GM19099 (cell line): ENCODE data around the gene ADAT3.

ENCODE experiments used
- POLR2A ChIP-seq: IDR thresholded peaks from 3 replicates; pipeline ENCODE4 v1.6.1; 2011; ENCODE audit warnings: low read depth; ENCODE audit not compliant: insufficient read length; ENCODE audit errors: extremely low read depth

The ADAT3 gene

DNA sequence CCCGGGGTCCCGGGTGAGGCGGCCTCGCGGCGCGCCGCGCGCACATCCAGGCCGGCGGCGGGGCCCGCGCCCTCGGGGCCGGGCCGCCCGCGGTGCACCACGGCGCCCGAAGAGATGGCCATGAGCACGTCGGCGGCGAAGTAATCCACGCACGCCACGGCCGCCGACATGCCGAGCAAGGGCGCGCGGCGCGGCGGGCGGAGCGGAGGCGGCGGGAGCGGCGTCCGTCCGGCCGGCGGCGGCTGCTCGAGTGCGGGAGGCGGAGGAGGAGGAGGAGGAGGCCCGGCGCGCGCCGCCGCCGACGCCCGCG, 41.9 kb upstream of the ADAT3 start, which contains the start of gene KLF16:
TSS of gene KLF16 (minus strand) at position 252 of the 310 bp plus-strand sequence. CDS start at position 170, 82 bp downstream.
- TF ChIP-seq POLR2A, result peak; percentile 58

DNA sequence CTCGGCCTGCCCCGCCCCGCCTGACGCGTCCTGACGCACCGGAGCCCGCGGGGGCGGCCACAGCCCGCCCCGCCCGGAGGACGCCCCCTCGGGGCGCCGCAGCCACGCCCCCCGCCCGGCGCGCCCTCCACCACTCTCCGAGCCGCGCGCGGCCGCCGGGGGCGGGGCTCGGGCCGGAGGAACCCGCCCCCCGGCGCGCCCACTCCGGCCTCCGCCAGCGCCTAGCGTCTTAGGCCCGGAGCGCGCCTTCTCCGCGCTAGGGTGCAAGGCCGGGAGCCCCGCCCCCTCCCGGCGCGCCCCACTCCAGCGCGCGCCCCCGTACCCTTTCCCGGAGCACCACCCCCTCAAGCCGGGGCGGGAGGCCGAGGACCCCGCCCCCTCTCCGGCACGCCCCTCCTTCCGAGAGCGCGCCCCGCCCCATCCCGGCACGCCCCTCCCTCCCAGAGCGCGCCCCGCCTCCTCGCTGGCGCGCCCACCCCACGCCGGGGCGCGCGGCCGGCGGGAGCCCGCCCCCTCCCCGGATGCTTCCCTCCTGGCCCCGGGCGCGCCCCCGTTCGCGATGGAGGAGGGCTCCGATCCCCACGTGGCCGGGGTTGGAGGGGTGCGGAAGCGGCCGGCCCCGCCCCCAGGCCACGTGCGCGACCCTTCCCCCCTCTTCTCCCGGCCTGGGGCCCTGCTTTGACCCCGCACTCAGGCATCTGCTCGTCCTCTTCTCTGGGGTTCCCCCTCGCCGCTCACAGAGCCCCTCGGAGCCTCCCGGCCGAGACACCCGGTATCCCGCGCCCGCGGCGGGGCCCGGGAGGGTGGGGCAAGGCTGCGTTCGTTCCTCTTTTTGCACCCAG, 41.3 kb upstream of the ADAT3 start:
- TF ChIP-seq POLR2A, result peak; percentile 61

DNA sequence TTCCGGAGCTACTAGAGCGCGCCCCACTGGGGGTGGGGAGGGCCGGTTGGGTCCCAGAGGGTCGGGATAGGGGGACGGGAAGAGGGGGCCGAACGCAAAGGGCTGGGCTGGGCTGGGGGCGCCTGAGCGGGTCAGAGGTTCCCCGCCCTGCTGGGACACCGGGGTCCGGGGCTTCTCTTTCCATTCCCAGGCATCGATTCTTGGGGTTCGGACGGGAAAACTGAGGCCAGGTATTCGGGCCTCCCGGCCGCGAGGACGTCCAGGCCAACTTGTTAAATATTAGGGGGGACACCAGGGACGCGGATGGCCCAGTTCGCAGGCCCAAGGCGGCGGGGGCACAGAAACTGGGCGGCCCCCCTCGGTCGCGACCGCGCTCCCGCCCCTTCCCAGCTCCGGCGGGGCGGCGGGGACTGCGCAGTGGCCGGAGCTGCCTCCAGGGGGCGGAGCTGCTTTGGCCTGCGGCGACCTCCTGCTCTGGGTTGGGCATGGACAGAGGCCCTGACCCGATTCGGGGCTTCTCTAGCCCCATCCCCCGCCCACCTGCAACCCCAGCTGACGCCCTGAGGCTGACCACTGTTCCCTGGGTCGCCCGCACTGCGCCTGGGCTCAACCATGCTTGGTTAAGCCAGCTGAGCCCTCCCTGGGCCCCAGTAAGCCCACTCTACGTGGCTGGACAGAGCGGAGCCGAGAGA, 40.6 kb upstream of the ADAT3 start:
- TF ChIP-seq POLR2A, result peak; percentile 28

DNA sequence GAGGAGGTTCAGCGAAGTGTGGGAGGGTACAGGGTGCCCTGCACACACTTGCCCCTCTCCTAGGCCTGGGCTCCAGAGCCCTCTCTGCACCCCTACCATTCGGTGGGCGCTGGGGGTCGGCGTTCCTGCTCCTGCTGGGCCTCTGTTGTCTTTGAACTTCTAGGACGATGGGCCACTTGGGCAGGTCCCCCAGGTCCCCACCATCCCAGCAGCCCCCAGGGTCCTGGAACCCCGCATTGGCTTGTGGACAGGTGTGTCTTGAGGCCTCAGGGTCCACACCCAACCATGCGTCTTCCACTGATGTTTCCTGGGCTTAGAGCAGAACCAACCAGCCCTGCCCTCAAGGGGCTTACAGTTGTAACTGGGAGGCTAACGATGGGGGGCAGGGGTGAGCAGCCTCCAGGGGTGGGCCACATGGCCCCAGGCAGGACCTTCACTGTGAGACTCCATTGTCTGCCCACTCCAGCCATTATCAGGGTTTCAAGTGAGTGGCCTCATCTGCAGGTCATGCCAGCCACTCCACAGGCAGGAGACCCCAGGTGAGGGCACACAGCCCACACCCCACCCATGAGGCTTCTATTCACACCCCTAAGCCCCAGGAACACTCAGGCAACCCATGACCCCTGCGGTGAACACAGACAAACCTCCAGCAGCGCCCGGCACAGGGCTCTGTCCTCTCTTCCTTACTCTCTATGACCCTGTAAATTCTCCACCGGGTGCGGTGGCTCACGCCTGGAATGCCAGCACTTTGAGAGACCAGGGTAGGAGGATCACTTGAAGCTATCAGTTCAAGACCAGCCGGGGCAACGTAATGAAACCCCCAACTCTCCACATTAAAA, 39.8 kb upstream of the ADAT3 start:
- no peak for TF ChIP-seq POLR2A

DNA sequence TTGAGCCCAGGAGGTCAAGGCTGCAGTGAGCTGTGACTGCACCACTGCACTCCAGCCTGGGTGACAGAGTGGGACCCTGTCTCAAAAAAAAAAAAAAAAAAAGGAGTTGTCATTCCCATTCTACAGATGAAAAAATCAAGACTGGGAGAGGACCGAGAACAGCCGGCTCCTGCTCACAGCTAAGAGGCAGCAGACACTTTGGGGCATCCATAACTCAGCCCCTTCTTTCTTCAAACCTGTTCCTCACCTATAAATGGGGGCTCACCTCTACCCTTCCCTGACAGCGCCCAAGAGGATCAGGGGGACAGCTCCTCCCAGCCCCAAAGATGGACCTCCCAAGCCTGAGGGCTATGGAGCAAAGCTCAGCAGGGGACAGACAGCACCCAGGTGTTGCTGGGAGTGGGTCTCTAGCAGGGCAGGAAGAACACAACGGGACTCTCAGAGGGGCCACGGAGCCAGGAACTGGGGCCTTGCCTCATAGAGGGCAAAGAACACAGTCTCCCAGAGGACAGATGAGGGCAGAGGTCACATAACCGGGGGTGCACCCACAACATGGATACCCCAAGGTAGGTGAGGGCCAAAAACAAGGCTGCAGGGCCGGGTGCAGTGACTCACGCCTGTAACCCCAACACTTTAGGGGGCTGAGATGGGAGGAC, 38.4 kb upstream of the ADAT3 start:
- no peak for TF ChIP-seq POLR2A

DNA sequence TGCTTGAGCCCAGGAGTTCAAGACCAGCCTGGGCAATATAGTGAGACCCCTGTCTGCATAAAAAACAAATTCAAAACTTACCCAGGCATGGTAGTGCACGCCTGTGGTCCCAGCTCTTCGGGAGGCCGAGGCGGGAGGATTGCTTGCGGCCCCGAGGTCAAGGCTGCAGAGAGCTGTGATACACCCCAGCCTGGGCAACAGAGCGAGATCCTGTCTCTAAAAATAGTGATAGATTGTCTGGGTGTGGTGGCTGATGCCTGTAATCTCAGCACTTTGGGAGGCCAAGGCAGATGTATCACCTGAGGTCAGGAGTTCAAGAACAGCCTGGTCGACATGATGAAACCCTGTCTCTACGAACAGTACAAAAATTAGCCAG, 37.9 kb upstream of the ADAT3 start:
- no peak for TF ChIP-seq POLR2A

DNA sequence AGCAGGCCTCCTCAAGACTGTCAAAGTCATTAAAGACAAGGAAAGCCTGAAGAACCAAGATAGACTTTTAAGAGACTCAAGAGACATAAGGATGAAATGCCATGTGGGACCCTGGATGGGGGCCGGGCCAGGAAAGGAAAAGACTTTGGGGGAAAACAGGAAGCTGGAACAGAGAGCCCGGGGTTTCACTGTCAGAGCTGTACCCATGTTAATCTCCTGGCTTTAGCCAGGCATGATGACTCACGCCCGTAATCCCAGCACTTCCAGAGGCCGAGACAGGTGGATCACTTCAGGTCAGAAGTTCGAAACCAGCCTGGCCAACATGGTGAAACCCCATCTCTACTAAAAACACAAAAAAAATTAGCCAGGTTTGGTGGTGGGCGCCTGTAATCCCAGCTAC, 36.2 kb upstream of the ADAT3 start:
- TF ChIP-seq POLR2A, result no peak

DNA sequence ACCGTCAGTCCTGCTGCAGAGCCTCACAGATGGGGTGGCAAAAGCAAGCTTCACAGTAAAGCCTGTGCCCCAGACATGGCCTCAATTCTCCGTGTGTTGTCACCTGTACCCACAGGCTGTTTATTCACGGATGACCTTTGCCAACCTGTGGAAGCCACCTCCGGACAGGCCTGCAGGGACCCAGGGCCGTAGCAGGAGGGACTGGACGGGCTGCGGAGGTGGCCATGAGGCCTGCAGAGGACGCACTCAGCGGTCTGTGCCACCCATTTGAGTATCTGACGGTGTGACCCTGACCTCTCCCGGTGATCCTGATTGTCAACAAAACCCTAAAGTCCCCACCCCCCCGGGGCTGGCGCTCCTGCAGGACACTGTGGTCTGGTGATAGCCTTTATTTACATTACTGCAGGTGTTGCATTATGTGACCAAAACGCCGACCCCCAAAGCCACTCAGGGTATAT, 34.0 kb upstream of the ADAT3 start:
- TF ChIP-seq POLR2A, result no peak

DNA sequence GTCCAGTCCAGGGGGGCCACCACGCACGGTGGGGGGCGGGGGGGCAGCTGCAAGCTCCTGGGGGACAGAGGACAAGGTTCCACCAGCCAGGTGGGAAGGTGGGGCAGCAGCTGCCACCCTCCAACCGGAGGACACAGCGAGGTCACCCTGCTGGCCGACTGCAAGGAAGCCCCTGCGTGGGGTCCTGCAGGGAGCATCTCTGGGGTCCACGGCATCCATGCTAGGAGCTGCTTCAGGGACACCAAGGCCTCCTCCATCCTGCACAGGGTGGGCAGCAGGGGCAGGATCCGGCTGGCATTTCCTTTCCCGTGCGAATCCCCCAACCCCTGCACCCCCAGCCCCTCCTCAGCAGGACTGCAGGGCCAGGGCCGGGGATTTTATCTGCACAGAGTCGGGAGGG, 33.6 kb upstream of the ADAT3 start:
- TF ChIP-seq POLR2A, result no peak

DNA sequence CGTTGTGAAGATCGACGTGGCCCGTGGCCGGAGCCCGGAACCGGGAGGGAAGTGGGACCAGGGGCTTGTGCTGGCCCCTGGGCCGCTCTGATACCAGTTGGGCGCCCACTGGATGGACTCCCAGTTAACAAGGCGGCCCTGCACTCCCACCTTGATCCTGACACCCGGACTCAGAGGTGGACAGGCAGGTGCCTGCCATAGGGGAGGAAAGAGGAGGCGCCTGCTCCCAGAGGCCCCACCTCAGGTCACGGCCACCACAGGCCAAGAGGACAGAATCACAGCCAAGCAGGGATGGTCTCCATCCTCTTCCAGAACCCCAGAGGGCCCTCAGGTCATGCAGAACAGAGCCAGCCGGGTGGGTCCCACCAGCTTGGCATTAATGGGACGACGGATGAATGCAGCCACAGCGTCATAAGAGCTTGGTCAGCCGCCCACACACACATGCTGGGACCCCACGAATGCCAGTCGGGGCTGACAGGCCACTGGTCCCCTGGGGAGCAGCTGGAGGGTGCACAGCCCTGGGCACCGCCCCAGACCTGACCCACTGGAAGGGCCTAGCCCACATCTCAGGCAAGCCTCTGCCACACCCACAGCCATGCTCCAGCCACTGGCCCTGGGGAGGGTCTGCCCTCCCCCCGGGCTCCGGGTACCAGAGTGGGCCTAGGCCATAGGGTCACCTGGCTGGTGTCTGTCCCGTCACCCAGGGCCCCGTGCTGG, 32.2 kb upstream of the ADAT3 start:
- TF ChIP-seq POLR2A, result no peak

DNA sequence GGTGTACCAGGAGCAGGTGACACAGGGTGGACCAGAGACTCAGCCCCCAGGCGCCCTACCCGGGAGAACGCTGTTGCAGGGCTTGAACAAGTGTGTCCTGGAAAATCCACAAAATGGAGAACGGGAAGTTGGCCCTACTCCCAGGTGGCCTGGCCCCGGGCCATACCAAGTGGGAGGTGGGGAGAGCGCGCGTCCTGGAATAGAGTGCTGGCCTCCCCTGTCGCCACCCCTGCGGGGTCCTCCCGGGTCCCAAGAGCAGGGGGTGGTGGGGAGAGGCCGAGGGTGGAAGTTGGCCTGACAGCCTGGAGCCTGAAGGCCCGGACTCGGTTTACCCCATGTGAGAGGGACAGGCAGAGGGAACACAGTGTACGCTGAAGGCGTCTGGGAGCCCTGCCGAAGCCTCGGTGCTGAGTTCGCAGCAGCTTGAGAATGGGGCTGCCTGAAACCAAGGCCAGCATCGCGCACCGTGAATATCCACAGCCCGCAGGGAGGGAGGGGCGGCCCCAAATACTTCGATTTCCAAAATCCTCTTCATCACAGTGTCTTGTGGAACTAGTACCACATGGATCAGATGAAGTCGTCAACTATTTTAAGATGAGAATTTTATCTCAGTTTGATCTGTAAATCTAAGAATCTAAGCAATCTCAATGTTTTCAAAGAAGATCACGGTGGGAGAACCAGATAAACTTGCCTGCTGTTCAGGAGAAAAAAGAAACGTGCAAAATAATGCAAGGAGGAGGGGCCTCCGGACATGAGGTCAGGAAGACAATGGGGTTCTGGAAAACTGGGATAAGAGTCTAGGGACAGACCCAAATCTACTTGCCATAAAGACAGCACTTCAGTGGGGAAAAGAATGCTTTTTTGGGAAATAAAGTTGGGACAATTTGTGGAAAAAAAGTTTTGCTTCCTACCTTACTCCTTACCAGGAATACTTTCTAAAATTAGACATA, 31.4 kb upstream of the ADAT3 start:
- no peak for TF ChIP-seq POLR2A

DNA sequence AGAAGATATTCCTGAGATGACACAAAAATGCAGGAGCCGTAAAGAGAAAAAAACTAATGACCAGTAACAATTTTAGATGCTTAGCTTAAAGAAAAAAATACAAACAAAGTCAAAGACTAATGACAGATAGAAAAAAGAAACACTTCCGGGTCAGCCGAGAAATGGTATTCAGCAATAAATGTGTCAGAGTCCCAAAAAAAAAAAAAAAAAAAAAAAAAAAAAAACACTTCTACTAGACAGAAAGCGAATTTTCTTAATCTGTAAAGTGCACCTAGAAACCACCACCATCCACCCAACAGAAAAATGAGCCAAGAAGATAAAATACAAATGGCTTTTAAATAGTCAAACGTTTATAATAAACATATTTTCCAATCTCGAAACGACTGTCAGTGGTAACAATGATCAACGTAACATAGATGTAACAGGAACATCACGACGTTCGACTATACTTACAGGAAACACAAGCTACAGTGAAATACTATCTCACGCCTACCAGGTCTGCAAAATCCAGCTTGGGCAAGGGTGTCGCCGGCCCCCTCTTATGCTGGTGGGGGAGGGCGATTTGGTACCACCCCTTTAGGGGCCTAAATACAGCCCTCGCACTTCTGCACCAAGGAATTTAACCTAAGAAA, 30.5 kb upstream of the ADAT3 start:
- no peak for TF ChIP-seq POLR2A
